B cell (primary cell): ENCODE measurements around the gene CENPO. TPM values are rescaled to one million over a fixed set of nuclear protein-coding genes. Genes with fewer than 3 reads are reported as not detected.

ENCODE experiments used
- ATAC-seq: fragments of 200-7000 bp; cut with Tn5 transposase; one replicate; pipeline ENCODE4 v1.10.0; 2021; ENCODE audit warnings: low read depth, mild to moderate bottlenecking, moderate number of reproducible peaks, moderate library complexity
- CTCF ChIA-PET: fragments of 350-600 bp; sonication (Branson Sonifier 250); formaldehyde crosslinking; loops from one replicate; lab custom pipeline; 2021; ENCODE audit warnings: antibody characterized with exemption, inconsistent platforms; lab: Charles Lee
- POLR2A ChIA-PET: fragments of 350-600 bp; sonication (Branson Sonifier 250); formaldehyde crosslinking; loops from one replicate; lab custom pipeline; 2021; ENCODE audit warnings: antibody characterized with exemption; lab: Charles Lee
- DNase-seq: peaks from one replicate; pipeline ENCODE4 v3.0.0; 2013
- H2AFZ ChIP-seq: 2 replicates; pipeline ENCODE4 v1.6.1; 2012; ENCODE audit warnings: mild to moderate bottlenecking, low read depth, low read length; ENCODE audit not compliant: insufficient read depth, poor library complexity, severe bottlenecking
- H3K27ac ChIP-seq, 2 donors: 1 replicate in 1 of 2; 2 replicates in 1 of 2; pipeline ENCODE4 v1.5.1; 2012 to 2013; ENCODE audit warnings: low read length in 2 of 2, mild to moderate bottlenecking in 2 of 2, moderate library complexity in 1 of 2
- H3K27me3 ChIP-seq, 4 experiments: fragments of 200-600 bp in 1 of 4; sonication (generic) in 1 of 4; replicated peaks in 1 of 4; 1 replicate in 2 of 4; 2 replicates in 2 of 4; pipeline versions ENCODE4 v1.6.1 to v1.7.0; 2013 to 2016; ENCODE audit warnings: low read length in 3 of 4, mild to moderate bottlenecking in 2 of 4, mixed read lengths in 1 of 4, moderate library complexity in 1 of 4; ENCODE audit not compliant: insufficient read depth in 4 of 4, control insufficient read depth in 3 of 4; ENCODE audit errors: control extremely low read depth in 1 of 4
- H3K36me3 ChIP-seq, 2 experiments: replicated peaks in 1 of 2; 1 replicate in 1 of 2; 2 replicates in 1 of 2; pipeline versions ENCODE4 v1.6.1 to v1.7.1; 2013; ENCODE audit warnings: low read length in 1 of 2; ENCODE audit not compliant: insufficient read depth in 2 of 2, control insufficient read depth in 1 of 2; ENCODE audit errors: control extremely low read depth in 1 of 2, extremely low read depth in 1 of 2
- H3K4me1 ChIP-seq, 2 donors: fragments of 200-600 bp in 1 of 2; sonication (generic) in 1 of 2; 1 replicate in 1 of 2; 2 replicates in 1 of 2; pipeline versions ENCODE4 v1.5.1 to v1.6.1; 2013 to 2017; ENCODE audit warnings: low read length in 2 of 2; ENCODE audit not compliant: control insufficient read depth in 2 of 2, insufficient read depth in 2 of 2
- H3K4me2 ChIP-seq: replicated peaks from 2 replicates; pipeline ENCODE3; 2012; ENCODE audit warnings: mild to moderate bottlenecking, low read depth, low read length; ENCODE audit not compliant: poor library complexity, severe bottlenecking
- H3K4me3 ChIP-seq, 5 experiments: fragments of 200-600 bp in 1 of 5; sonication (generic) in 1 of 5; 1 replicate in 3 of 5; 2 replicates in 2 of 5; pipeline versions ENCODE4 v1.5.1 to v1.7.0; 2011 to 2016; ENCODE audit warnings: low read length in 4 of 5, mild to moderate bottlenecking in 4 of 5, low read depth in 2 of 5, control low read depth in 1 of 5, moderate library complexity in 1 of 5; ENCODE audit not compliant: insufficient read depth in 1 of 5; ENCODE audit errors: control extremely low read depth in 1 of 5, extremely low read depth in 1 of 5
- H3K79me2 ChIP-seq: fragments of 200-600 bp; sonication (generic); one replicate; pipeline ENCODE4 v1.6.0; 2016; ENCODE audit warnings: low read length; ENCODE audit not compliant: control insufficient read depth, insufficient read depth
- H3K9ac ChIP-seq: fragments of 200-600 bp; sonication (generic); 2 replicates; pipeline ENCODE4 v1.6.1; 2017; ENCODE audit warnings: mild to moderate bottlenecking, low read length, moderate library complexity
- H3K9me3 ChIP-seq, 3 donors: one replicate each; pipeline versions ENCODE4 v1.6.1 to v1.7.1; 2013; ENCODE audit warnings: low read length in 2 of 3; ENCODE audit not compliant: control insufficient read depth in 2 of 3, insufficient read depth in 1 of 3; ENCODE audit errors: control extremely low read depth in 1 of 3
- H4K20me1 ChIP-seq: 2 replicates; pipeline ENCODE4 v1.6.0; 2012; ENCODE audit warnings: mild to moderate bottlenecking, low read length; ENCODE audit not compliant: insufficient read depth, control insufficient read depth, poor library complexity, severe bottlenecking
- H3K27ac Mint-ChIP-seq: one replicate; pipeline ENCODE4 v1.8.0; 2021; ENCODE audit warnings: mixed read lengths
- H3K27me3 Mint-ChIP-seq: one replicate; pipeline ENCODE4 v1.8.0; 2021; ENCODE audit warnings: mixed read lengths
- H3K4me1 Mint-ChIP-seq: one replicate; pipeline ENCODE4 v1.8.0; 2021; ENCODE audit warnings: mixed read lengths
- H3K4me3 Mint-ChIP-seq: one replicate; pipeline ENCODE4 v1.8.0; 2021; ENCODE audit warnings: mixed read lengths
- H3K9me3 Mint-ChIP-seq: one replicate; pipeline ENCODE4 v1.8.0; 2022; ENCODE audit warnings: mixed read lengths; ENCODE audit not compliant: insufficient read depth
- EZH2 ChIP-seq: IDR thresholded peaks from 2 replicates; pipeline ENCODE4 v1.6.1; 2012; ENCODE audit warnings: borderline replicate concordance, low read depth, mild to moderate bottlenecking, moderate library complexity, low read length; ENCODE audit not compliant: insufficient read depth, poor library complexity, severe bottlenecking
- WGBS: methylation state at CpG from one replicate; pipeline ENCODE4 v1.1.5; 2013; ENCODE audit warnings: missing lambda C conversion rate; ENCODE audit not compliant: insufficient coverage; 5-methylcytosine and 5-hydroxymethylcytosine counted together
- intact Hi-C: fragments of 100-400 bp; cut with micrococcal nuclease; formaldehyde crosslinking; loops from one replicate; pipeline ENCODE4 v1.10.0; 2022
- polyA plus RNA-seq: library from polyadenylated mRNA; depleted of rRNA; stranded (reverse); fragments of >200 nt; gene quantifications from 2 replicates; pipeline ENCODE4 v1.2.3, GENCODE V29; 2012
- total RNA-seq, 2 donors: library from RNA; stranded (reverse); fragments of 120-200 nt in 1 of 2; gene quantifications; 1 replicate in 1 of 2; 2 replicates in 1 of 2; pipeline versions ENCODE4 v1.2.3 to v1.2.4, GENCODE V29; 2013 to 2022
- TF ChIP-seq, protein P1 (sequence below): fragments of 200-600 bp; IDR thresholded peaks from one replicate; pipeline ENCODE4 v1.8.0; 2022; ENCODE audit warnings: antibody characterized with exemption, mild to moderate bottlenecking

The CENPO gene
- total and polyA plus RNA-seq, 2 donors (not counting 1 experiment from before 2014, with no cell fraction given): 4.5 to 10.4 TPM

DNA sequence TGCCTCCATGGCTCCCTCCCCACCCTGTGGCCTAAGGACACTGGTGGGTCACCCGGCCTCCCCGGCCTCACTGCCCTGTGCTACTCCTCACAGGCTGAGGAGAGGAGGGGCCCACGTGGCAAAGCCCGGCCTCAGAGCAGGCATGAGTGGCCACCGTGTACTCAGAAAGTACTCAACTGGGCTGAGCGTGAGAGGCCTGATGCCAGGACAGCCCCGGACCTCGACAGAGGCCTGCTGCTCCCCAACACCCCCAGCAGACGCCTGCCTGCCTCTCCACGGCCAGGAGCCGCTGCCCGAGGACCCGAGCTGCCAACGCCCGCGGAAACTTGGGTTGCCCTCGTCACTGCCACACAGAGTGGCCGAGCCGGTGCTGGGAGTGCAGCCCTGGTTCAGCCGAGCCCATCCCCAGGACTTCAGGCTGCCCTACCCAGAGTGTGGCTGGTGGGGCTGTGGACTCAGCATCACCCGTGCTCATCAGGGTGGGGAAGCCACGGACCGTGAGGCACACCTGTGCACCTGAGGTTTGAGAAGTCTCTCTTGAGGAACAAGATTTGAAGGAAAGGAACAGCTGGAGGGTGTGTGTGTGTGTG, 59.3 kb downstream of the CENPO start:
- WGBS: 95% methylated on average over 22 of the region's 23 CpGs
- Histone ChIP-seq H3K36me3 (peaks cover 4 to 10% of the 10 kb centered on the region in 2 experiments), H3K9me3 (peaks cover 0 to 26% (median 4%) of the 10 kb centered on the region in 3 donors), H3K27me3 (no peaks in the 10 kb centered on the region), H3K27ac (no peak overlapping the region), H3K79me2 (no peaks in the 10 kb centered on the region), H2AFZ (no peak overlapping the region), H3K9ac (no peak overlapping the region), H3K4me3 (no peak overlapping the region), H3K4me1 (no peaks in the 10 kb centered on the region), H3K4me2 (no peak overlapping the region), H4K20me1 (no peaks in the 10 kb centered on the region)
- CTCF ChIA-PET: no interaction called here
- H3K27ac Mint-ChIP-seq: no peak overlapping the region
- no peaks in the 10 kb centered on the region for H3K4me1 Mint-ChIP-seq
- no peak overlapping the region for H3K4me3 Mint-ChIP-seq
- intact Hi-C loops: no loop called here
- H3K9me3 Mint-ChIP-seq: peaks cover 5% of the 10 kb centered on the region
- H3K27me3 Mint-ChIP-seq: no peaks in the 10 kb centered on the region
- DNase-seq: no peak
- POLR2A ChIA-PET: no interaction called here
- ATAC-seq: no peak
- TF ChIP-seq, protein P1, sequence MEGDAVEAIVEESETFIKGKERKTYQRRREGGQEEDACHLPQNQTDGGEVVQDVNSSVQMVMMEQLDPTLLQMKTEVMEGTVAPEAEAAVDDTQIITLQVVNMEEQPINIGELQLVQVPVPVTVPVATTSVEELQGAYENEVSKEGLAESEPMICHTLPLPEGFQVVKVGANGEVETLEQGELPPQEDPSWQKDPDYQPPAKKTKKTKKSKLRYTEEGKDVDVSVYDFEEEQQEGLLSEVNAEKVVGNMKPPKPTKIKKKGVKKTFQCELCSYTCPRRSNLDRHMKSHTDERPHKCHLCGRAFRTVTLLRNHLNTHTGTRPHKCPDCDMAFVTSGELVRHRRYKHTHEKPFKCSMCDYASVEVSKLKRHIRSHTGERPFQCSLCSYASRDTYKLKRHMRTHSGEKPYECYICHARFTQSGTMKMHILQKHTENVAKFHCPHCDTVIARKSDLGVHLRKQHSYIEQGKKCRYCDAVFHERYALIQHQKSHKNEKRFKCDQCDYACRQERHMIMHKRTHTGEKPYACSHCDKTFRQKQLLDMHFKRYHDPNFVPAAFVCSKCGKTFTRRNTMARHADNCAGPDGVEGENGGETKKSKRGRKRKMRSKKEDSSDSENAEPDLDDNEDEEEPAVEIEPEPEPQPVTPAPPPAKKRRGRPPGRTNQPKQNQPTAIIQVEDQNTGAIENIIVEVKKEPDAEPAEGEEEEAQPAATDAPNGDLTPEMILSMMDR: no peak
- TF ChIP-seq EZH2: no peak

DNA sequence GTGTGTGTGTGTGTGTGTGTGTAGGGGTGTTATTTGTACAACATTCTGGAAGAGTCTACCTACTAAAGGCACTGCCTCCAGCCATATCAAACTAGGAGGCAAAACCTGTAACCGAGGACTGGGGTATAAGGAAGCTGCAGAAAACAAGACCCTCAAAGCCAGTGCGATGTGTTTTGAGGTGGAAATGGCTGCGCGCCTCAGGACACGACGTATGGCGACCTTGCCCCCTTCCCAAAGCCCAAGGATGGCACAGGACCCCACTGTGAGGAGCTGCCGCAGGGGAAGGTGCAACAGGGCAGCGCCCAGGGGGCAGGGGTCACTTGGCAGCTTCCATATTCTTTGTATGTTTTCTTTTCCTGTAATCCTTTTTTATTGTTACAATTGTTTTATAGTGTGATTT, 59.8 kb downstream of the CENPO start:
- Histone ChIP-seq H3K36me3 (peaks cover 4 to 12% of the 10 kb centered on the region in 2 experiments), H3K9me3 (peaks cover 0 to 21% (median 4%) of the 10 kb centered on the region in 3 donors), H3K4me1 (no peaks in the 10 kb centered on the region), H4K20me1 (no peaks in the 10 kb centered on the region), H2AFZ (no peak overlapping the region), H3K27me3 (no peaks in the 10 kb centered on the region), H3K4me3 (no peak overlapping the region), H3K9ac (no peak overlapping the region), H3K79me2 (no peaks in the 10 kb centered on the region), H3K27ac (no peak overlapping the region), H3K4me2 (no peak overlapping the region)
- ATAC-seq (no peak), DNase-seq (no peak)
- H3K9me3 Mint-ChIP-seq: peaks cover 2% of the 10 kb centered on the region
- POLR2A ChIA-PET: no interaction called here
- no peak overlapping the region for H3K27ac Mint-ChIP-seq
- CTCF ChIA-PET: no interaction called here
- H3K4me3 Mint-ChIP-seq: no peak overlapping the region
- no peak for TF ChIP-seq EZH2
- TF ChIP-seq, protein P1: no peak
- no peaks in the 10 kb centered on the region for H3K27me3 Mint-ChIP-seq
- H3K4me1 Mint-ChIP-seq: no peaks in the 10 kb centered on the region
- WGBS: 100% methylated on average over 7 of the region's 9 CpGs
- intact Hi-C loops: no loop called here
